Right atrium auricular region (tissue), 2 donors: ENCODE measurements around the gene LINGO4. TPM values are rescaled to one million over a fixed set of nuclear protein-coding genes. Genes with fewer than 3 reads are reported as not detected.

Experiments used
- DNase-seq: peaks from one replicate; pipeline ENCODE4 v3.0.0-alpha.2; 2019; ENCODE audit warnings: low spot score
- H3K27ac ChIP-seq, 2 donors: fragments of 200-600 bp; sonication (generic); 1 replicate in 1 of 2; 2 replicates in 1 of 2; pipeline ENCODE4 v1.5.1; 2016 to 2019
- H3K27me3 ChIP-seq, 2 donors: fragments of 200-600 bp; sonication (generic); one replicate each; pipeline versions ENCODE4 v1.5.1 to v1.6.0; 2017 to 2019
- H3K36me3 ChIP-seq: fragments of 200-600 bp; sonication (generic); one replicate; pipeline ENCODE4 v1.5.1; 2016
- H3K4me1 ChIP-seq, 2 donors: fragments of 200-600 bp; sonication (generic); one replicate each; pipeline versions ENCODE4 v1.5.1 to v1.6.0; 2017 to 2019
- H3K4me3 ChIP-seq, 2 donors: fragments of 200-600 bp; sonication (generic); 1 replicate in 1 of 2; 2 replicates in 1 of 2; pipeline ENCODE4 v1.5.1; 2017 to 2019; ENCODE audit warnings: mild to moderate bottlenecking in 1 of 2, moderate library complexity in 1 of 2
- H3K9me3 ChIP-seq, 2 donors: fragments of 200-600 bp; sonication (generic); one replicate each; pipeline ENCODE4 v1.5.1; 2019
- CTCF ChIP-seq, 2 donors: fragments of 200-600 bp; sonication (generic); IDR thresholded peaks; one replicate each; pipeline ENCODE4 v1.5.1; 2019; ENCODE audit warnings: antibody characterized with exemption in 2 of 2
- total RNA-seq, 2 donors: library from RNA; depleted of rRNA; stranded (reverse); fragments of >200 nt; gene quantifications; one replicate each; pipeline ENCODE4 v1.1.0, GENCODE V29; 2016

Gene LINGO4
- total RNA-seq, 2 donors from 2014 or later: 0.20 to 0.33 TPM

- Histone ChIP-seq H3K27ac (peak within 1 kb of the TSS; percentile 91 to 94), H3K4me3 (peak within 1 kb of the TSS; percentile 69 to 86), H3K9me3 (no peaks in the 10 kb centered on the region), H3K4me1 (peaks cover 0 to 16% of the 10 kb centered on the region in 2 donors), H3K36me3 (peaks cover 10% of the 10 kb centered on the region), H3K27me3 (no peaks in the 10 kb centered on the region)
- peak; percentile 79 for DNase-seq
- no peak for TF ChIP-seq CTCF (IDR thresholded peaks at IDR 0.05)
Observed at GRCh38 chr1:151762941-151763921, 42.0 kb downstream of the LINGO4 start, which contains the start of gene MRPL9. TSS of gene MRPL9 (minus strand) at chr1:151763496. CDS start at chr1:151763479, 17 bp downstream.

- Histone ChIP-seq H3K4me3 (no peak overlapping the region), H3K27me3 (no peaks in the 10 kb centered on the region), H3K9me3 (no peaks in the 10 kb centered on the region), H3K36me3 (peaks cover 10% of the 10 kb centered on the region), H3K4me1 (peaks cover 0 to 16% of the 10 kb centered on the region in 2 donors), H3K27ac (no peak overlapping the region)
- no peak for TF ChIP-seq CTCF (IDR thresholded peaks at IDR 0.05)
- no peak for DNase-seq
Observed at GRCh38 chr1:151760597-151761385, 44.4 kb downstream of the LINGO4 start.

- TF ChIP-seq CTCF (IDR thresholded peaks at IDR 0.05): no peak
- H3K36me3 ChIP-seq: peaks cover 10% of the 10 kb centered on the region
- no peaks in the 10 kb centered on the region for H3K27me3 ChIP-seq
- peaks cover 0 to 15% of the 10 kb centered on the region in 2 donors for H3K4me1 ChIP-seq
- H3K9me3 ChIP-seq: no peaks in the 10 kb centered on the region
- H3K4me3 ChIP-seq: no peak overlapping the region
- DNase-seq: no peak
- no peak overlapping the region for H3K27ac ChIP-seq
Observed at GRCh38 chr1:151759241-151759640, 46.0 kb downstream of the LINGO4 start.

GRCh38 chr1:151756291-151756690, 48.9 kb downstream of the LINGO4 start:
- Histone ChIP-seq H3K27ac (no peak overlapping the region), H3K4me3 (no peak overlapping the region), H3K27me3 (no peaks in the 10 kb centered on the region), H3K4me1 (no peaks in the 10 kb centered on the region), H3K9me3 (no peaks in the 10 kb centered on the region), H3K36me3 (peaks cover 10% of the 10 kb centered on the region)
- DNase-seq: no peak
- no peak for TF ChIP-seq CTCF (IDR thresholded peaks at IDR 0.05)

Other genes with a start within 250 kb of the LINGO4 start
- gene SNX27, start 193.4 kb downstream of the LINGO4 start, total RNA-seq: 10 to 100 TPM; 25.2 to 25.8 TPM
- gene CELF3, start 88.6 kb downstream of the LINGO4 start, total RNA-seq: not detected
- not detected for gene RIIAD1, start 83.9 kb downstream of the LINGO4 start, total RNA-seq
- gene MRPL9, start 41.9 kb downstream of the LINGO4 start, total RNA-seq: 10 to 100 TPM; 32.7 to 38.9 TPM
- 1 to 10 TPM; 3.3 to 4.2 TPM for gene TDRKH, start 14.9 kb downstream of the LINGO4 start, total RNA-seq
- gene RORC, start 26.4 kb upstream of the LINGO4 start, total RNA-seq: 10 to 100 TPM in 1 of 2 donors, 1 to 10 TPM in 1; 9.1 to 10.3 TPM
- not detected for gene C2CD4D, start 34.4 kb upstream of the LINGO4 start, total RNA-seq
- not detected for gene THEM5, start 48.3 kb upstream of the LINGO4 start, total RNA-seq
- 10 to 100 TPM; 18.5 to 23.1 TPM for gene THEM4, start 104.1 kb upstream of the LINGO4 start, total RNA-seq
- gene S100A10, start 188.4 kb upstream of the LINGO4 start, total RNA-seq: 100 to 1,000 TPM in 1 of 2 donors, 10 to 100 TPM in 1; 75.2 to 116 TPM
- gene S100A11, start 231.6 kb upstream of the LINGO4 start, total RNA-seq: 100 to 1,000 TPM in 1 of 2 donors, 10 to 100 TPM in 1; 59.0 to 172 TPM